ENCODE measurements around the gene TULP3. TPM values are rescaled to one million over a fixed set of nuclear protein-coding genes. Genes with fewer than 3 reads are reported as not detected.

TULP3 gene
- total and polyA plus RNA-seq, 2 of the 8 experiments (the other 6 are each of a cell fraction or from before 2014, with no cell fraction given) = 18.4 to 21.2 TPM

DNA sequence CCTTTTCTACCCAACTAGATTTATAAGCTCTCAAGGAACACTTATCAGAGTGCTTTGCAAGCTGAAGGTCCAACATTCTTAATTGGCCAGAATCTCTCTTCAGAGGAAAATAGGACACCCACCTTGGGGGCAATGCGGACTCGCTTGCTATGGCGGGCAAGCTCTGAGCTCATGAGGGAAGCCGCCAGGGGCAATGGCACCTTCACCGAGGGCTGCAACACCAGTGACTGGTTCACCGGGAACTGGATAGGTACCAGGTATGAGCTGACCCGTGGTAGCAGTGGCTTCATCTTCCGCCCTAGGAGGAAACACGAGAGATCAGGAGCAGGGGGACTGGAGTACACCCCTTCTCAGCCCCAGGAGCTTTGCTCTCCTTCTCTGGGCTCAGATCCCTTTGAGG lies 26.5 kb upstream of the TULP3 start:
- ChIA-PET CTCF (ENCODE audit: partially characterized antibody) (interaction anchor here (0.6 to 4.0 kb wide), 9 partner anchors 8 to 178 kb away, joined by 3 to 20 read pairs (median 4); partner anchors contain the start of genes FOXM1 and RHNO1), POLR2A (ENCODE audit: partially characterized antibody) (interaction anchor here (0.7 to 2.3 kb wide), 10 partner anchors 10 to 237 kb away, joined by 3 to 7 read pairs (median 3); partner anchors contain the start of genes FOXM1 and RHNO1)
- Histone ChIP-seq H2BK15ac (ENCODE audit: low read length) (no peak overlapping the region), H2BK20ac (ENCODE audit: low read length) (no peak overlapping the region), H3K56ac (replicated peaks; ENCODE audit: insufficient read length, low read depth, low read length) (no peak overlapping the region), H3K79me2 (ENCODE audit: control insufficient read depth in 1 of 2, insufficient read depth in 2 of 2, low read length in 2 of 2) (no peaks in the 10 kb centered on the region), H2BK12ac (ENCODE audit: low read depth, low read length) (no peak overlapping the region), H3K23me2 (ENCODE audit: low read depth, low read length) (no peaks in the 10 kb centered on the region), H3K4ac (replicated peaks; ENCODE audit: insufficient read length, low read depth, low read length) (no peak overlapping the region), H2BK120ac (replicated peaks; ENCODE audit: low read depth, low read length) (no peak overlapping the region), H3K18ac (ENCODE audit: extremely low read depth, low read length) (no peak overlapping the region), H3K9ac (replicated peaks in 1 of 4; ENCODE audit: extremely low read depth in 1 of 4, low read depth in 3 of 4, low read length in 3 of 4) (no peak overlapping the region), H3K36me3 (ENCODE audit: control insufficient read depth in 2 of 4, insufficient read depth in 4 of 4, low read length in 3 of 4) (peaks cover 36 to 82% (median 66%) of the 10 kb centered on the region in 4 experiments), H3K27ac (ENCODE audit: low read depth, low read length) (no peak overlapping the region), H3K9me3 (ENCODE audit: insufficient read depth in 2 of 2, low read depth in 1 of 2, low read length in 1 of 2) (no peaks in the 10 kb centered on the region), H4K5ac (ENCODE audit: insufficient read length, low read depth, low read length) (no peak overlapping the region), H4K20me1 (replicated peaks in 1 of 2; ENCODE audit: control insufficient read depth in 1 of 2, insufficient read depth in 2 of 2, low read length in 2 of 2) (peaks cover 0 to 7% of the 10 kb centered on the region in 2 experiments), H3K79me1 (ENCODE audit: low read depth, low read length) (no peaks in the 10 kb centered on the region), H4K8ac (ENCODE audit: extremely low read depth, insufficient read depth, low read length) (no peak overlapping the region), H2AFZ (ENCODE audit: low read length) (no peak overlapping the region), H4K91ac (replicated peaks; ENCODE audit: insufficient read length, low read length) (no peak overlapping the region), H3K4me3 (ENCODE audit: extremely low read depth in 1 of 4, insufficient read depth in 2 of 4, low read depth in 3 of 4, low read length in 4 of 4) (no peak overlapping the region), H3K14ac (ENCODE audit: insufficient read length) (no peak overlapping the region), H2AK5ac (ENCODE audit: low read depth, low read length) (no peak overlapping the region), H3K4me2 (ENCODE audit: insufficient read depth in 1 of 2, low read depth in 2 of 2, low read length in 2 of 2) (no peak overlapping the region), H3K27me3 (replicated peaks in 1 of 4; ENCODE audit: control insufficient read depth in 3 of 4, extremely low read depth in 1 of 4, insufficient read depth in 3 of 4, low read length in 3 of 4) (no peaks in the 10 kb centered on the region), H2BK5ac (ENCODE audit: low read depth, low read length) (no peak overlapping the region), H3K4me1 (replicated peaks in 1 of 4; ENCODE audit: control insufficient read depth in 3 of 4, insufficient read depth in 4 of 4, low read length in 3 of 4) (no peaks in the 10 kb centered on the region), H3K23ac (ENCODE audit: insufficient read length) (no peak overlapping the region)
- 96% methylated on average over 9 of the region's 9 CpGs; no CpG with 5 or more reads in 1 of the 2 experiments for WGBS, 2 experiments (ENCODE audit: extremely low coverage in 1 of 2, insufficient coverage in 1 of 2, insufficient read length in 1 of 2, insufficient replicate concordance in 2 of 2, low coverage in 1 of 2, low lambda C conversion rate in 2 of 2, missing lambda C conversion rate in 1 of 2)
- FAIRE-seq (no peak), DNase-seq (ENCODE audit: low read depth in 1 of 2, low spot score in 2 of 2) (no peak)
- TF ChIP-seq SP4 (IDR thresholded peaks at IDR 0.05; ENCODE audit: low read length) = no peak
- no peak for TF ChIP-seq BRCA1 (IDR thresholded peaks at IDR 0.05; ENCODE audit: low read depth, low read length)
